Neural crest cell (in vitro differentiated cells): ENCODE results near the gene ATP5F1E. TPM values are rescaled to one million over a fixed set of nuclear protein-coding genes. Genes with fewer than 3 reads are reported as not detected.

Experiments
- DNase-seq: peaks from one replicate; pipeline ENCODE4 v3.0.0; 2021; ENCODE audit warnings: low read depth, mixed read lengths, low spot score
- H3K27ac Mint-ChIP-seq: one replicate; pipeline ENCODE4 v1.8.0; 2021; ENCODE audit warnings: mild to moderate bottlenecking, mixed read lengths; ENCODE audit not compliant: unreplicated experiment
- H3K27me3 Mint-ChIP-seq: 2 replicates; pipeline ENCODE4 v1.8.0; 2021; ENCODE audit warnings: low read depth, mild to moderate bottlenecking, mixed read lengths
- H3K36me3 Mint-ChIP-seq: 2 replicates; pipeline ENCODE4 v1.8.0; 2021; ENCODE audit warnings: low read depth, mild to moderate bottlenecking, mixed read lengths
- H3K4me1 Mint-ChIP-seq: 2 replicates; pipeline ENCODE4 v1.8.0; 2021; ENCODE audit warnings: mixed read lengths
- H3K4me3 Mint-ChIP-seq: one replicate; pipeline ENCODE4 v1.8.0; 2021; ENCODE audit warnings: mild to moderate bottlenecking, mixed read lengths
- H3K9me3 Mint-ChIP-seq: 2 replicates; pipeline ENCODE4 v1.8.0; 2021; ENCODE audit warnings: mixed read lengths
- long read RNA-seq: library from polyadenylated mRNA; unstranded; transcript quantifications from one replicate; pipeline ENCODE4 v2.0.0, GENCODE V29; 2020
- total RNA-seq: library from RNA; stranded (reverse); gene quantifications from 2 replicates; pipeline ENCODE4 v1.2.1, GENCODE V29; 2021
- TF ChIP-seq, protein P1 (sequence below): fragments of 200-600 bp; sonication (generic); conservative IDR thresholded peaks from 2 replicates; pipeline ENCODE4 v1.5.0; 2021; ENCODE audit warnings: antibody characterized with exemption, mild to moderate bottlenecking

The ATP5F1E gene
- 66.0 and 74.9 TPM in 2 replicates for total RNA-seq
- long read RNA-seq, transcript ATP5F1E-201 (3 exons, 3,665 nt), result major isoform, 83 of 93 reads
- long read RNA-seq, transcript ATP5F1E-202 (2 exons, 1,878 nt), result minor isoform, 6 of 93 reads
- long read RNA-seq, partial matches to known transcripts, result 0 of 93 reads
- long read RNA-seq, other reads (novel, unspliced or antisense), result 4 of 93 reads

DNA sequence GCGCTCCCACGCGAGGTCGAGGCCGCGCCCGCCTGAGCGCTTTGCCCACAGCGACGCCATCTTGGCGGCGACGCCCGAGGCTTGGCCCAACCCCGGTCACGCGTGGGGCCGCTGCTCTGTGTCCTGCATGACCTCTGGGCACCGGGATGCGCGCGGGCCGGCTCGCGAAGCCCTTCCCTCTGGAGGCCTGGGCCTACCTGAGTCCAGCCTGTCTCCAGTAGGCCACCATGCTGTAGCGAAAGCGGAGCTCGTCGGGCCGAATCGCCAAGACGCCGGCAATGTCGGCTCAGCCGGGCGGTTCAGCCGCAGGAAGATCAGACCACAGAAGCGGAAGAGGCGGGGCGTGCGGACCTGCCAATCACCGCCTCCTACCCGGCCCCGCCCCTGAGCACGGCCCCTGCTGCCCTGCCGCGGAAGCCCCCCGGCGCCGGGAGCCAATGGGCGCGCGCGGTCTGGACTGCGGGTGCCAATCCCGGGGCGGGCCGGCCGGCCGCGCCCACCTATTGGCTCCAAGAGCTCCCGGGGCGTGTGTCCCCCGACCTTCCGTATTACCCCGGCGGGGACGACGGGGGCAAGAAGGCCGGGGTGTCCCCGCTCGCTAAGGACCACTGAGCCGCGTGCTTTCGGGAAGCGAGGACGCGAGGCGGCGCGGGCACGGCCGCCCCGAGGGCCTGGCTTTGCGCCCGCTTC is at the start of gene ATP5F1E:
TSS of gene ATP5F1E (minus strand) at position 313 of the 690 bp plus-strand sequence. CDS start at position 229, 84 bp downstream.
- peak within 1 kb of the TSS; percentile 94 for H3K27ac Mint-ChIP-seq
- TF ChIP-seq, protein P1, sequence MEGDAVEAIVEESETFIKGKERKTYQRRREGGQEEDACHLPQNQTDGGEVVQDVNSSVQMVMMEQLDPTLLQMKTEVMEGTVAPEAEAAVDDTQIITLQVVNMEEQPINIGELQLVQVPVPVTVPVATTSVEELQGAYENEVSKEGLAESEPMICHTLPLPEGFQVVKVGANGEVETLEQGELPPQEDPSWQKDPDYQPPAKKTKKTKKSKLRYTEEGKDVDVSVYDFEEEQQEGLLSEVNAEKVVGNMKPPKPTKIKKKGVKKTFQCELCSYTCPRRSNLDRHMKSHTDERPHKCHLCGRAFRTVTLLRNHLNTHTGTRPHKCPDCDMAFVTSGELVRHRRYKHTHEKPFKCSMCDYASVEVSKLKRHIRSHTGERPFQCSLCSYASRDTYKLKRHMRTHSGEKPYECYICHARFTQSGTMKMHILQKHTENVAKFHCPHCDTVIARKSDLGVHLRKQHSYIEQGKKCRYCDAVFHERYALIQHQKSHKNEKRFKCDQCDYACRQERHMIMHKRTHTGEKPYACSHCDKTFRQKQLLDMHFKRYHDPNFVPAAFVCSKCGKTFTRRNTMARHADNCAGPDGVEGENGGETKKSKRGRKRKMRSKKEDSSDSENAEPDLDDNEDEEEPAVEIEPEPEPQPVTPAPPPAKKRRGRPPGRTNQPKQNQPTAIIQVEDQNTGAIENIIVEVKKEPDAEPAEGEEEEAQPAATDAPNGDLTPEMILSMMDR, result no peak

DNA sequence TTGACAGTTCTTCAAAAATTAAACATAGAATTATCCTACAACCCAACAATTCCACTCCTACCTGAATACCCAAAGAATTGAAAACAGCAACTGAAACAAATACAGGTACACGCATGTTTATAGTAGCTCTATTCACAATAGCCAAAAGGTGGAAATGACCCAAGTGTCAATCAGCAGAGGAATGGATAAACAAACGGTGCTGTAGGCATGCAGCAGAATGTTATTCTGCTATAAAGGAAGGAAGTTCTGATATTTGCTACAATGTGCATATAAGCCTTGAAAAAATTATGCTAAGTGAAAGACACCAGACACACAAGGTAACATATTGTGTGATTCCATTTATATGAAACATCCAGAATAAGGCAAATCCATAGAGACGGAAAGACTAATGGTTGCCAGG is 48.9 kb upstream of the ATP5F1E start:
- peaks cover 21% of the 10 kb centered on the region for H3K27me3 Mint-ChIP-seq
- no peaks in the 10 kb centered on the region for H3K9me3 Mint-ChIP-seq
- H3K27ac Mint-ChIP-seq, result no peak overlapping the region
- no peaks in the 10 kb centered on the region for H3K4me1 Mint-ChIP-seq
- no peak for DNase-seq
- H3K36me3 Mint-ChIP-seq, result no peaks in the 10 kb centered on the region
- TF ChIP-seq, protein P1, result no peak
- no peak overlapping the region for H3K4me3 Mint-ChIP-seq

More for the DNA sequence above, at the start of gene ATP5F1E:
- Mint-ChIP-seq H3K4me1 (peaks cover 56% of the 10 kb centered on the region), H3K27me3 (no peaks in the 10 kb centered on the region), H3K4me3 (peak within 1 kb of the TSS; percentile 93), H3K36me3 (peaks cover 12% of the 10 kb centered on the region), H3K9me3 (no peaks in the 10 kb centered on the region)
- DNase-seq, result peak; percentile 89

DNA sequence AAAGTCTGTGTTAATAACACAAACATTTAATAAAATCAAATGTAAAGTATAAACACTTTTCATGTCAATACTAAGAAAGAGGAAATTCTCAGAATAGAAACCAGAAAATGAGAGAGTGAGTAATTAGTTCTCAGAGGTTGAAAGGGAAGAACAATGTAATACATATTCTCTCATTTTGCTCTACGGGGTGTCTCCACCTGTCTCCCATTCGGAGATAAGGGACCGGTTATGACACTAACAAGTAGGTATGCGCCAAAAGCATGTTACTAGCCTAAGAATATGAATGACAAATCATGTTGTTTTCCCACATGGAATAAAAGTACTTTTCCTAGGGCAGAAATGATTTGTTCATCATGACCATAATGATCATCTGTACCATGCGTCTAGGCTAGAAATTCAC is 46.1 kb upstream of the ATP5F1E start:
- H3K27ac Mint-ChIP-seq, result no peak overlapping the region
- no peaks in the 10 kb centered on the region for H3K9me3 Mint-ChIP-seq
- H3K4me3 Mint-ChIP-seq, result no peak overlapping the region
- no peaks in the 10 kb centered on the region for H3K4me1 Mint-ChIP-seq
- TF ChIP-seq, protein P1, result no peak
- H3K36me3 Mint-ChIP-seq, result no peaks in the 10 kb centered on the region
- peaks cover 45% of the 10 kb centered on the region for H3K27me3 Mint-ChIP-seq
- no peak for DNase-seq

DNA sequence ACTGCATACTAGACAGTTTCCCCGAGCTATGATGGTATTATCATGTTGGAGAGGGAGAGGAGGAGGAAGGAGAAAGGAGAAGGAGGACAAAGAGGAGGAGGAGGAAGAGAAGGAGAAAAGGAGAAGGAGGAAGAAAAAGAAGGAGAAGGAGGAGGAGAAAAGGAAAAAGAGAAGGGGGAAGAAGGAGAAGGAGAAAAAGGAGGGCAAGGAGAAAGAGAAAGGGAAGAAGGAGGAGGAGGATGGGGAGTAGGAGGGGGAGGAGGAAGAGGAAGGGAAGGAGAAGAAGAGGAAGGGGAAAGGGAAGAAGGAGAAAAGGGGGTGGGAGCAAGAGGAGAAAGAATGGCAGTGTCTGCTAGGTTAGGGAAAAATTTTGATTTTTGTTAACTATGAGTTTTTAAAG is 45.6 kb upstream of the ATP5F1E start:
- H3K27me3 Mint-ChIP-seq, result peaks cover 49% of the 10 kb centered on the region
- H3K9me3 Mint-ChIP-seq, result no peaks in the 10 kb centered on the region
- DNase-seq, result no peak
- H3K36me3 Mint-ChIP-seq, result no peaks in the 10 kb centered on the region
- H3K4me1 Mint-ChIP-seq, result no peaks in the 10 kb centered on the region
- H3K27ac Mint-ChIP-seq, result no peak overlapping the region
- H3K4me3 Mint-ChIP-seq, result no peak overlapping the region
- TF ChIP-seq, protein P1, result no peak

DNA sequence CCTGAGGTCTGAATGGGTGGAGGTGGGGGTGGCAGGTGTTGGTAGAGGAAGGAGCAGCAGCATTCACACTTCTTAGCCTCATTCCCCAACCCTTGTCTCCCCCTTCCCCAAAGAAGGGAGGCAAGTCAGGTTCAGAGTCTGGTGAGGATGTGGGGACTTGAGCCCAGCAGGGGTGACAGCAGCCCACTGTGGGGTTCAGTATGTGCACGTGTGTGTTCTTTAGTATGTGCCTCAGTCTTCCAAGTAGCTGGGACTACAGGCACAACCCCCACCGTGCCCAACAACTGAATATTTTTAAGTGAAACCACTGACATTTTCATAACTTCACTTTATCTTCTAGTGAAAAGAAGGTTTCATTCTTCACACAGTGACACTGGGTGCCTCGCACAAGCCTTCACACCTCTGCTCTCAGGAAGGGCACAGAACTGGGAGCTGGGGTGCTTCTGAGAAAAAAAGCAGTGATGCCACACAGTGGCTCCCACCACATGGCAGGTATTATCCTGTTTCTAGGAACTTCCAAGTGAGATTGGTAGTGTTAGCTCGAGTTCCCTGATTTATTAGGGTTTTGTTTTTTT is 43.9 kb upstream of the ATP5F1E start:
- DNase-seq, result no peak
- no peak overlapping the region for H3K27ac Mint-ChIP-seq
- no peaks in the 10 kb centered on the region for H3K9me3 Mint-ChIP-seq
- H3K4me3 Mint-ChIP-seq, result no peak overlapping the region
- H3K36me3 Mint-ChIP-seq, result no peaks in the 10 kb centered on the region
- H3K4me1 Mint-ChIP-seq, result no peaks in the 10 kb centered on the region
- TF ChIP-seq, protein P1, result no peak
- peaks cover 47% of the 10 kb centered on the region for H3K27me3 Mint-ChIP-seq
